GM19023 (cell line): ENCODE data around the gene PALD1.

Source experiments
- ATAC-seq: cut with Tn5 transposase; IDR thresholded peaks from one replicate; pipeline ENCODE4 v1.9.1; 2021; ENCODE audit warnings: mild to moderate bottlenecking, moderate library complexity; ENCODE audit not compliant: unreplicated experiment

The PALD1 gene

DNA sequence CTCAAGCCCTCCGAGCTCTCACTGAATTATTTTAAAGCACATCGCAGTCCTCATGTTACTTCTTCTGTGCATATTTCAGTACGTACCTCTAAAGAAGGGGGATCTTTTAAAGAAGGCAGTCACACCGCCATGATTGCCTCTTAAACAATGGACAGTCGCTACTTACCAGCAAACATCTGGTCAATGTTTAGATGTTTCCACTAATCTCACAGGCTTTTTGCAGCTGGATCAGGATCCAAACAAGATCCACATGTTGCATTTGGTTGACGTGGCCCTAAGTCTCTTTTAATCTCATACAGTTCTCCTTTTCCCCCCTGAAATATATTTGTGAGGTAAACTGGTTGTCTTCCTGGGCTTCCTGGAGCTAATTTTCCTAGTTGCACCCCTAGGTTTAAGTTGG lies 74.0 kb downstream of the PALD1 start:
- no peak for ATAC-seq

DNA sequence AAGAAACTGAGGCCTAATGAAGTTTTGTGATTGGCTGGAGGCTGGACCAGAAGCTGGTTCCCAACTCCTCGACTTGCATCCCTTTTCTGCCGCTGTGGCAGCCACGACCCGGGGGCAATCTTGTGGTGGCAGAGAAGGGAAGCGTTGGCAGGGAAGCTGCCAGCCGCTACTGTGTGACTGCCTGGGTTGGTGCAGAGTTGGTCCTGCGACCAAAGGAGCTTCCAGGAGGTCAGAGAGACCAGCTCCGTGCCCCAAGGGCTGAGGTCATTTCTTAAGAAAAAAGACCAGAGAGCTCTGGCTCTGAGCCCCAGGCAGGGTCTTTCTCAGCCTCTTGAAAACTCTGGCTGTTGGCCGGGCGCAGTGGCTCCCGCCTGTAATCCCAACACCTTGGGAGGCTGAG lies 76.8 kb downstream of the PALD1 start:
- ATAC-seq, result no peak

DNA sequence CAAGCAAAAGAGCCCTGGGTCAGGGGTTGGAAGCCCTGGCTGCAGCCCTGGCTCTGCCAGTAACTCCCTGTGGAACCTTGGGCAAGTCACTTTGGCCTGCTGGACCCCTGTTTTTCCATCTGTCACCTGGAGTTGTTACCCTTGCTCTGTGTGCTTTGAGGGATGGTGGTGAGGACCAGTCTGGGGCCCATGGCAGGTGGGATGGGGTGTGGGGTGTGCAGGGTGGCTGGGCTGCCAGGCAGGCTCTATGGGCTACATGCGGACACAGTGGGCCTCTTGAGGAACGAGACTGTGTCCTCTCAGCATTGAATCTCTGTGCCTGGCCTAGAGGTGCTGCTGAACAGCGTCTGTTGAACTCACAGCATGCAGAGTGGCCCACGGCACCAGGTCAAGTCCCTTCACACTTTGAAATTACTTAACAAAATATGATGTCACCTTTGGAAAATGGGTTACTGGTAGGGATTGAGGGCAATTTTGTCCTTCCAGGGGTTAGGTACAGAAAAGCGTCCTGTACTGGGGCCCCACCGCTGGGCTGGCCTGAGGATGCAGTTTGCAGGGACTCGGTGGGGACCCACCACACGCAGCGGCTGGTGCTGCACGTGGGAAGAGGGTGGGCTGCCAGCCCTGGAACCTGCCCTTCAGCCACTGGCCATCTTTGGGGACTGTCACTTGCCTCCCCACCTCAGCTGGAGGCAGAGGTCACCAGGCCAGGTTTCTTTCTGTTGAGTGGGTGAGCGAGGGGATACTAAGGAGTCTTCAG lies 78.7 kb downstream of the PALD1 start:
- ATAC-seq, result no peak

DNA sequence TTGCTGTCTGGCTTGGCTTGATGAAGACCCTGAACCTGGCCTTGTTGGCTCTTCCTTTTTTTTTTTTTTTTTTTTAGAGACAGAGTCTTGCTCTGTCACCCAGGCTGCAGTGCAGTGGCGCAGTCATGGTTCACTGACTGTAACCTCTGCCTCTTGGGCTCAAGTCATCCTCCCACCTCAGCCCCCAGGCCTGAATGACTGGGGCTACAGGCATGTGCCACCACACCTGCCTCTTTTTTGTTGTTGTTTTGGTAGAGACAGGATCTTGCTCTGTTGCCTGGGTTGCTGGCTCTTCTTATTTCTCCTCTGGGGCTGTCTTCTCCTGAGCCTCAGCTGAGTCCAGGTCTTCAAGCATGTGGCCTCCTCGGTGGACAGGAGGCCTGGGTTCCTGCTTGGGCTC lies 79.3 kb downstream of the PALD1 start:
- ATAC-seq, result no peak

DNA sequence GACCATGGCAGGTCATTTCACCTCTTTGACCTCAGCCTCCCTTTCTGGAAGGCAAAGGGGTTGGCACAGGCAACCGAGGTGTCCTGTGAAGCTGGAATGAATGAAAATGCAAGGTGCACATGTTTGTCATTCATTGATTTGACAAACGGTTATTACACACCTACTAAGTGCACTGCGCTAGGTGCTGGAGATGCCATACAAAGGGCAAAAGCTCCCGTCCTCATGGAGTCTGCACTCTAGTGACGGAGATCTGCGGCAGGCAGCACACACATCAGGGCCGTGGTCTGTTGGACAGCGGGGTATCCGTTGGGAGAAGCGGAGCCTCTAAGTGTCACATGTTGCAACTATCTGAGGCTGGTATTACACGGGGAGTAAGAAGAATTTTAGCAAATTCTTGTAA lies 79.7 kb downstream of the PALD1 start:
- ATAC-seq, result no peak

DNA sequence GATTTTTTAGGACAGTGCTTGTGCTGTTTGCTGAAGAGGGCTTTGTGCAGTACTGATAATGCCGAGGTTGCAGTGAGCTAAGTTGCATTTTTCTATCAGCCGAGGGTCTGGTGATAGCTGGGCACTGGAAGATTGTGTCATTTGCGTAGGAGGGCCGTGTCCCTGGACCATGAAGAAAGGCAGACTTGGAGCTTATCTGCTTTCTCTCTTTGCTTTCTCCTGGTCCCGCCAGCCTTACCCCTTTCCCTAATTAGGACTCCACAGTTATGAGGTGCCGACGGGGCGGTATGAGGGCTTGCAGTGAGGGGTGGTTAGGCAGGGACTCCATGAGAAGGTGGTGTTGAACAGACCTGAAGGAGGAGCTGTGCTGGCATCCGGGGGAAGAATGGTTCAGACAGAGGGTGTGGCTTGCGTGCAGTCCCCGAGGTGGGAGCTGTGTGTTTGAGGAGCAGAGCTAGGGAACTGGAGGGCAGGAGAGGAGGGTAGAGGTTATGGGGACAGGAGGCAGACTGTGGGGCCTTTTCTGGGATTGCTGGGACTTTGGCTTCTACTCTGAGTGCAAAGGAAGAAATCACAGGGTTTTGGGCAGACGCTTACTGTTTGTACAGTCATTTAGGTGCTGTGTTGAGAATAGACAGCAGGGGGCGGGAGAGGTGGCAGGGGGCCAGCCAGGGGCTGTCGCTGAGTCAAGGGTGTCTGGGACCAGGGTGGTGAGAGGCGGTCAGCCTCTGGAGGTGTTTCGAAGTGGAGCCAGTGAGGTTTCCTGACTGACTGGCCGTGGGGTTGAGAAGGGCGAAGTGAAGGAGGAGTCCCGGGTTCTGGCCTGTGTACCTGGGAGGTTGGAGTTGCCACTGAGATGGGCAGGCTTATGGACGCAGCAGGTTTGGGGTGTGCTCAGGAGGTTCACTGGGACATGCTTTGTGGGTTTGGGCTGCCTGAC lies 80.6 kb downstream of the PALD1 start:
- peak; percentile 59 for ATAC-seq

DNA sequence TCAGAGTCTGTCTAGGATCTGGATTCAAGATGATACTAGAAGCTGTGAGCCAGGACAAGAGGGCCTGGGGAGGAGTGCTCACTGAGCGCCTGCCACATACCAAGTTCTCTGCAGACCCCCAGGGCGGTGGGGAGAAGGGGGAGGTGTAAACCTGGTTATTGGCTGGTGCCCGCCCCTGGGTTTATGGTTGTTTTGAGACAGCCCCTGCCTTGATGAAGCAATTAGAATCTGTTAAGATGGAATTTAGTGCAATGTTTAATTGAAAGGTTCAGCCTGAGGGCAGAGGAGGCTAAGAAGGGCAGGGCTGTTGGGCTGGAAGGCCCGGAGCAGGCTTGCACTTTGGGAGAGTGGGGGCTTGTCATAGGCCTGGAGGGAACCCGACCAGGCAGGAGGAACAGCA lies 81.3 kb downstream of the PALD1 start:
- no peak for ATAC-seq

DNA sequence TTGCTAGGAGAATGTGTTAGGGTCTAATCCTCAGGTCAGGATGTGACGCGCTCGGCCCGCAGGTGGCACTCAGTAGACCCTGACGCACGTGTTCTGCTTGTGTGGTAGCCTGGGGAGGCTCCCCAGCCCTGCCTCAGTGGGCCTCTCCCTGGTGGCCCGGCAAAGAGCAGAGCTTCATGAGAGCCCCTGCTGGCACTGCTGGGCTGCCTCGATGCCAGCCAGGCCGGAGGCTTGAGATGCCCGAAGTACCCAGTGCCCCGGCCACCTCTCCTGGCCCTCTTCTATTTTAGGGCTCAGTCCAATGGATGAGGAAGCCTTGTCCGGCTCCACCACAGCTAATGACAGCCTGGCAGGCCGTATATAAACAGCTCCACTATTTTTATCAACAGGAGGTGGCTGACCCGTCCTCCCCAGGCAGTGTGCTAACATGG lies 82.0 kb downstream of the PALD1 start:
- no peak for ATAC-seq

DNA sequence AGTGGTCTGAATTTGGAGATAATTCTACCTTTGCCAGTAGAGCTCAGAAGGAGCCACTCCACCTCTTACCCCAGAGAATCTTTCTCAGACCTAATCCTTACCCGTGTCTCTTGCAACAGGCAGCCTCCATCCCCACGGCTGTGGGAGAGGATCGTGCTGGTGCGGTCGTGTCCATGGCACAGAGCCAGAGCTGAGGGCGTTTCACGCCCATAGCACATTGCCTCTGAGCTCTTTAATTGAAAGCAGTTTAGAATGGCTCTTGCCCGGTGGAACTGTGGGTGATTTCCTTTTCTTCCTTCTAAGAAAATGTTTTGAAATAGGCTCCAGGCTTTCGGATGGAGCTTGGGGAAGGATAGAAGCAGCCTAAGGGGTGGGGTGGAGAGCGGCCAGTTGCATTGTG lies 82.5 kb downstream of the PALD1 start:
- ATAC-seq, result no peak

DNA sequence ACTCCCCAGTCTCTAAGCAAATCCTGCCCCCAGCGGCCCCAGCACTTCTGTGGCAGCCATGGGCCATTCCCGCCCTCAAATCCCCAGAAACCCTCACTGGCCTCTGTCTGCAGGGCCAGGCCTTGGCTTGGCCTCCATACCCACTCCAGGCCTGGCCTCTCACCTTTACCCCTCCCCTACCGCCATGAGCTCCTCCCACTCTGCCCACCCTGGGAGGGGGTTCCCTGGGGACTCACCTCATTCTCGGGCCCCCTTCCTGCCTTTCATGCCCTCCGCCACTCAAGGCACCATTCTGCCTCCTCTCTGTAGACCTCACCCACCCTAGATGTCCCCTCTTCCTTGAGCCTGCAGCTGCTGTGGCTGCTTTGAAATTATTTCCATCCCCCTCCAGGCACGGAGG lies 83.0 kb downstream of the PALD1 start:
- no peak for ATAC-seq

DNA sequence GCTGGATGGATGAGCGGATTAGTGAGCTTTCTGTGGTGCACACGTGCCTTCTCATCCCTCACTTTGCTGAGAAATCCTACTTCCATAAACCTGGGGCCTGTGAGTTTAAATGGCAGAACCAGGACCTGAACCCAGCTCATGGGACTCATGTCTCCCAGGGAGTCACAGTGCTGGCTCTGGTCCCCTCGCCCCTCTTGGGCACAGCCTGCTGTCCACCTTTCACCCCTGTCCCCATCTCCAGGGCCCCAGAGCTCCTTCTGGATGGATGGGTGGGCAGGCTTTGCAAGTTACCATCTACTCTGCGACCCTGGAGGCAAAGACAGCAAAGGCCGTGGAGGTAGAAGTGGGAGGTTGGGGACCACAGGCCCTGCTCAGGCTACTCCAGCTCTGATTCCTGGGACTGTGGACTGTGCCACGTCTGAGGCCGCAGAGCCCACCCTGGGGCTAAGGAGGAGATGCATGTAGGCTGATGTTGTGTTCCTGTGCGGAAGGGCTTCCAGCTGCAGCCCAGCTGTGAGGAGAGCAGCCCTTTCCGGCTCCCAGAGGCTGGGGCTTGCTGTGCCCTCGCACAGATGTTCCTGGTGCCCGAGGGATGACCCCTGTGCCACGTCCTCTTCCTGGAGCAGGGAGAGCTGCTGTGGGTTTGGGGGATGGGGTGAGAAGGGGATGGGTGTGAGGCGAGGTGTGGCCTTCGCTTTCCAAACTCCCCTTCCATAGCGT lies 83.6 kb downstream of the PALD1 start:
- ATAC-seq, result no peak

DNA sequence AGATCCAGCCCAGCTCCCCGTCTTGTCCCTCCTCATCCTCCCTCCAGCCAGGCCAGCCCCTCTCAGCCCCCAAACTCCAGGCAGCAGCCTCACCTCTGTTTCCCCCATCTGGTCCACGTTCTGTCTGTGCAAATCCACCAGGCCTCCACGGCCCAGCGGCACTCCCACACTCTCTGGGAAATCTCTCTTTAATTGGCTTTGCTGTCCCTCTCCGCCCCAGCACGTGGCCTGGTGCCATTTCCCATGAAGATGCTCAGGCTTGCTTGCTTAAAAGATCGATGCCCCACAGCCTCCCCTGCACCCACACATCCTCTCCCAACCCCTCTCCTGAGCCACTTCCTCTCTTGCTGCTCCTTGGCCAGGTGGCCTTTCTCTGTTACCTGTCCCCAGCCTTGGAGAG lies 84.7 kb downstream of the PALD1 start:
- no peak for ATAC-seq

DNA sequence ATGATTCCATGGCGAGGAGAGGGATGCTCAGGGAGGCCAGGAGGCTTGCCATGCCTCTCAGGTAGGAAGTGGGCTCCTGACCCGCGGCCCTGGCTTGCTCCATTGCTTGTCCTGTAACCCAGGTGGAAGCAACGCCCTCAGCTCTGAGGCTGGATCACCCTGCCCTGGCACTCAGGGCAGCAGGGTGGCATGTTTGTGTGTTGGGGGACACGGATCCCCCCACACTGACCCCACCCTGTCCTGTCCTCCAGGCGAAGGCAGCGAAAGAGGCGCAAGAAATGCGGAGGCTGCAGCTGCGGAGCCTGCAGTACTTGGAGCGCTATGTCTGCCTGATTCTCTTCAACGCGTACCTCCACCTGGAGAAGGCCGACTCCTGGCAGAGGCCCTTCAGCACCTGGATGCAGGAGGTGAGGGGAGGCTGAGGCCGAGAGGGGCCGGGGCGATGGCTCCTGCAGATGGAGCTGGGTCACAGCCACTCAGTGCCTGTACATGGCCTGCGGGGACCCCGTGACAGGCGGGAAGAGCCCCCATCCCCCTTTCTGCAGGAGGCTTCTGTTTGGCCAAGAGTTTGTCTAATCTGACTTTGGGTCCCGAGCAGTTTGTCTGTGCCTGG lies 85.7 kb downstream of the PALD1 start:
- ATAC-seq, result no peak

DNA sequence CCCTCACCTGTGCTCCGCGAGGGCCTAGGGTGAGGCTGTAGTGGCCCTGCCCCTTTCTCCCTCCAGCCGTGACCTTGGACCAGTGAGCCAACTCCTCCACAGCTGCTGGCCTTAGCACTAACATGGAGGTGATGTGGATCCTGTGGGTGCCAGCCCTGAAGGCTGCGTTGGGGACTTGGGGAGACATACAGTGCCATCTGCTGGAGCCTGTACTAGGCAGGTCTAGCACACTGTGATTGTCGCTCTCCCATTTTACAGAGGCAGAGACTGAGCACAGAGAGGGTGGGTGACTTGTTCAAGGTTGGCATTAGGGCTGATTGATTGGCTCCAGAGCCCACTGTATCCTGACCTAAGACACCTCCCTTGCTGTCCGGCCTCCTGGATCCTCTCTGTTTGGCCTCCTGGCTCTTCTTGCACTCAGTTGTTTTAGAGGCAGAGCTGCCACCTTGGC lies 86.4 kb downstream of the PALD1 start:
- no peak for ATAC-seq

DNA sequence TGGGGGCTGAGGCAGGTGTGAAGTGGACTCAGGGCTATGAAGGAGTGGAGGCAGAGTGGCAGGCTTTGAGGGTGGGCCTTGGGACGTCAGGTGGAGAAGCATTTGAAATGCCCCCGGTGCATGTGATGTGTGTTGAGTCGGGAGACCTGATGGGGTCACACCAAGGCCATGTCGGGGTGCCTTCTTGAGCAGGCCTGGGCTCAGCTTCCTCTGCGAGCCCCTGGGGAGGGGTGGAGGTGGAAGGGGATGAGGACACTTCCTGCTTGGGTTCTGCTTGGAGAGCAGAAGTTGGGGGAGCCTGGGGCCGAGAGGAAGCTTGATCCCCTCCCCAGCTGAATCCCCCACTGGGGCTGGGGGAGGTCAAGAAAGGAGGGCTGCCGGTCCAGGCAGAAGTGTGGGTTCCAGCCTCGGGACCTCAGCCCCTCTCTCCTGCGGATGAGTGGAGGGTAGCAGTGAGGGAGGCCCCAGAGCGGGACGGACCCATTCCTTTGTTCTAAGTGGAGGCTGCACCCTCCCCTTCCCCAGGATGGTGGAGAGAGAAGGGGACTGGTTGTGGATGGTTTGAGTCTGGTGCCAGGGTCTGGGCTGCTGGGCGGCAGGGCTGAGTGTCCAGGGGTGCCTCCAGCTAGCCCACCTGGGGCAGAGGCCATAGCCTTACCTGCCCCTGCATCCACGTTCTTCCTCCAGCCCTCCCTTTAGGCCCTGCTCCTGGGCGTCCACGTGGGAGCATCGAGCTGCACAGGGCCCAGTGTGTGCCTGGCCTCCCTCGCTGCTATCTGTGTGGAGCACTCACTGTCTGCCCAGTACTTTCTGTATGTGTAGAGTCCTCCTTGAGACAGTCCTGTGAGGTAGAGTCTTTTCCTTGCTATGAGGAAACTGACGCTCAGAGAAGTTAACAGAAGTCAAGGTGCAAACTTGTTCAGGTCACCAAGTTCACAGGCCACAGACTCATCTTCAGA lies 87.3 kb downstream of the PALD1 start:
- ATAC-seq, result no peak

DNA sequence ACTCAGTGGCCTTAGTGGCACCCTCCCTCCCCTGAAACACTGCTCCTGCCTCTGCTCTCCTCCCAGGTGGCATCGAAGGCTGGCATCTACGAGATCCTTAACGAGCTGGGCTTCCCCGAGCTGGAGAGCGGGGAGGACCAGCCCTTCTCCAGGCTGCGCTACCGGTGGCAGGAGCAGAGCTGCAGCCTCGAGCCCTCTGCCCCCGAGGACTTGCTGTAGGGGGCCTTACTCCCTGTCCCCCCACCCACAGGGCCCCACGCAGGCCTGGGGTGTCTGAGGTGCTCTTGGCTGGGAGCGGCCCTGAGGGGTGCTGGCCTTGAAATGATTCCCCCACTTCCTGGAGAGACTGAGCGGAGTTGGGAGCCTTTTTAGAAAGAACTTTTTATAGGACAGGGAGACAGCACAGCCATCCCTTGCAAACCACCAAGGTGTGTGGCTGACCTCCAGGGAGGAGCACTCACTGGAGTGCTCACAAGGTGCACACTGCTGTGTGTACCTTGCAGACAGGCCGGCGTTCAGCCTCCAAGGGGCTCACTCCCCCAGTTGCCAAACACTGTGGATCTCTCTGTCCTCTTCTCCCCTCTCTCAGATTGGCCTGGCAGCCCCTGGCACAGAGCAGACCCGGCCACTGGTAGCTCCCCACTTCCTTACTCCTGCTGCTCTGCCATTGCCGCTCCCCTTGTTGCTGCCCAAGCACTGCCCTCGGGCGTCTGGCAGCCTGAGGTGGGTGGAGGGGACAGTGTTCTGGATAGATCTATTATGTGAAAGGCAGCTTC lies 88.1 kb downstream of the PALD1 start:
- no peak for ATAC-seq

DNA sequence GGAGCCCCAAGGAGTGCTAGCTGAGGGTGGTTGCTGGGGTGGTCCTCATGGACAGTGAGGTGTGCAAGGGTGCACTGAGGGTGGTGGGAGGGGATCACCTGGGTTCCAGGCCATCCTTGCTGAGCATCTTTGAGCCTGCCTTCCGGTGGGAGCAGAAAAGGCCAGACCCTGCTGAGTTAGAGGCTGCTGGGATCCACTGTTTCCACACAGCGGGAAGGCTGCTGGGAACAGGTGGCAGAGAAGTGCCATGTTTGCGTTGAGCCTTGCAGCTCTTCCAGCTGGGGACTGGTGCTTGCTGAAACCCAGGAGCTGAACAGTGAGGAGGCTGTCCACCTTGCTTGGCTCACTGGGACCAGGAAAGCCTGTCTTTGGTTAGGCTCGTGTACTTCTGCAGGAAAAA lies 89.0 kb downstream of the PALD1 start:
- no peak for ATAC-seq

DNA sequence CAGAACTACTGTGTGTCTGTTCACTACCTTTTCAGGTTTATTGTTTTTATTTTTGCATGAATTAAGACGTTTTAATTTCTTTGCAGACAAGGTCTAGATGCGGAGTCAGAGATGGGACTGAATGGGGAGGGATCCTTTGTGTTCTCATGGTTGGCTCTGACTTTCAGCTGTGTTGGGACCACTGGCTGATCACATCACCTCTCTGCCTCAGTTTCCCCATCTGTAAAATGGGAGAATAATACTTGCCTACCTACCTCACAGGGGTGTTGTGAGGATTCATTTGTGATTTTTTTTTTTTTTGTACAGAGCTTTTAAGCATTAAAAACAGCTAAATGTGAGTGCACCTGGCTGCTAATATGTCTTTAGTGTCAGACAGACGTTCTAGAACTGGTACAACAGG lies 89.5 kb downstream of the PALD1 start:
- no peak for ATAC-seq
